OCI-LY1 (cell line): ENCODE measurements around the gene MYL6.

Experiments
- H2AFZ ChIP-seq: fragments of 200-600 bp; sonication (generic), shearing (Covaris generic); 2 replicates; pipeline ENCODE4 v1.6.0; 2014; ENCODE audit warnings: antibody characterized with exemption, mild to moderate bottlenecking, low read length
- H3F3A ChIP-seq: fragments of 200-600 bp; sonication (generic), shearing (Covaris generic); 2 replicates; pipeline ENCODE4 v1.6.0; 2014; ENCODE audit warnings: mild to moderate bottlenecking, antibody characterized with exemption, low read length, moderate library complexity; ENCODE audit not compliant: insufficient read depth
- H3K27ac ChIP-seq: fragments of 200-600 bp; sonication (generic); 2 replicates; pipeline ENCODE4 v1.5.1; 2014; ENCODE audit warnings: low read length, mixed run types, mild to moderate bottlenecking, low read depth; ENCODE audit not compliant: poor library complexity, severe bottlenecking
- H3K27me3 ChIP-seq: fragments of 200-600 bp; sonication (generic); 2 replicates; pipeline ENCODE4 v1.6.0; 2014; ENCODE audit warnings: antibody characterized with exemption, mild to moderate bottlenecking, low read length, moderate library complexity; ENCODE audit not compliant: insufficient read depth
- H3K36me3 ChIP-seq: fragments of 200-600 bp; sonication (generic); 2 replicates; pipeline ENCODE4 v1.6.1; 2014; ENCODE audit warnings: mild to moderate bottlenecking, antibody characterized with exemption, low read length, moderate library complexity, mixed read lengths; ENCODE audit not compliant: insufficient read depth
- H3K4me1 ChIP-seq: fragments of 200-600 bp; sonication (generic); 2 replicates; pipeline ENCODE4 v1.5.1; 2014; ENCODE audit warnings: mild to moderate bottlenecking, low read length, moderate library complexity; ENCODE audit not compliant: insufficient read depth, severe bottlenecking
- H3K4me2 ChIP-seq: fragments of 200-600 bp; sonication (generic), shearing (Covaris generic); 2 replicates; pipeline ENCODE4 v1.6.1; 2014; ENCODE audit warnings: low read length
- H3K4me3 ChIP-seq: fragments of 200-600 bp; sonication (generic); 2 replicates; pipeline ENCODE4 v1.5.1; 2014; ENCODE audit warnings: low read length, low read depth, mild to moderate bottlenecking, mixed read lengths; ENCODE audit not compliant: poor library complexity, severe bottlenecking
- H3K79me2 ChIP-seq: fragments of 200-600 bp; shearing (Covaris generic); 2 replicates; pipeline ENCODE4 v1.6.1; 2016; ENCODE audit warnings: mixed run types, low read length, mixed read lengths; ENCODE audit not compliant: insufficient read depth
- H3K9ac ChIP-seq: fragments of 200-600 bp; sonication (generic), shearing (Covaris generic); 2 replicates; pipeline ENCODE4 v1.6.1; 2014; ENCODE audit warnings: mild to moderate bottlenecking, low read length, mixed read lengths
- H3K9me2 ChIP-seq: fragments of 200-600 bp; sonication (generic), shearing (Covaris generic); 2 replicates; pipeline ENCODE4 v1.6.1; 2014; ENCODE audit warnings: low read depth, mild to moderate bottlenecking, low read length, mixed read lengths
- H3K9me3 ChIP-seq: fragments of 200-600 bp; shearing (Covaris generic); 2 replicates; pipeline ENCODE4 v1.6.1; 2014; ENCODE audit warnings: low read length, mixed read lengths
- H4K20me1 ChIP-seq: fragments of 200-600 bp; sonication (generic), shearing (Covaris generic); 2 replicates; pipeline ENCODE4 v1.6.0; 2016; ENCODE audit warnings: mild to moderate bottlenecking, low read length; ENCODE audit not compliant: insufficient read depth
- CTCF ChIP-seq: fragments of 200-600 bp; sonication (generic), shearing (Covaris generic); IDR thresholded peaks from 2 replicates; pipeline ENCODE4 v1.5.1; 2017; ENCODE audit warnings: mild to moderate bottlenecking, antibody characterized with exemption, low read length, moderate library complexity, mixed read lengths
- EZH2 ChIP-seq: fragments of 200-600 bp; sonication (generic), shearing (Covaris generic); IDR thresholded peaks from 2 replicates; pipeline ENCODE4 v1.8.0; 2017; ENCODE audit warnings: borderline replicate concordance, mixed run types, mild to moderate bottlenecking, antibody characterized with exemption, low read length, moderate library complexity, mixed read lengths

The MYL6 gene

GRCh38 chr12:56127888-56128669, 30.1 kb upstream of the MYL6 start, which contains the start of gene ESYT1:
TSS of gene ESYT1 (plus strand) at chr12:56128267. CDS start at chr12:56128320, 53 bp downstream.
- no peak within 1 kb of the TSS for H2AFZ ChIP-seq
- peaks cover 11% of the 10 kb centered on the region for H3F3A ChIP-seq
- peaks cover 42% of the 10 kb centered on the region for H3K4me1 ChIP-seq
- H3K27ac ChIP-seq: peak within 1 kb of the TSS; percentile 92
- H3K9me2 ChIP-seq: no peaks in the 10 kb centered on the region
- peak within 1 kb of the TSS; percentile 71 for H3K9ac ChIP-seq
- no peaks in the 10 kb centered on the region for H3K27me3 ChIP-seq
- TF ChIP-seq CTCF (no peak), EZH2 (no peak)
- H3K4me2 ChIP-seq: peak within 1 kb of the TSS; percentile 82
- H4K20me1 ChIP-seq: no peaks in the 10 kb centered on the region
- H3K9me3 ChIP-seq: no peaks in the 10 kb centered on the region
- no peaks in the 10 kb centered on the region for H3K79me2 ChIP-seq
- H3K36me3 ChIP-seq: peaks cover 29% of the 10 kb centered on the region
- peak within 1 kb of the TSS; percentile 78 for H3K4me3 ChIP-seq

- Histone ChIP-seq H3K4me2 (peak overlapping the region; percentile 82), H3K79me2 (no peaks in the 10 kb centered on the region), H3K9me3 (no peaks in the 10 kb centered on the region), H3K9me2 (no peaks in the 10 kb centered on the region), H3K4me1 (peaks cover 41% of the 10 kb centered on the region), H4K20me1 (no peaks in the 10 kb centered on the region), H3K27me3 (no peaks in the 10 kb centered on the region), H3K27ac (peak overlapping the region; percentile 69), H3K36me3 (peaks cover 36% of the 10 kb centered on the region), H3F3A (peaks cover 11% of the 10 kb centered on the region), H2AFZ (no peak overlapping the region), H3K4me3 (peak overlapping the region; percentile 78), H3K9ac (peak overlapping the region; percentile 71)
- TF ChIP-seq CTCF (no peak), EZH2 (no peak)
Measured at GRCh38 chr12:56128670-56129205, 29.4 kb upstream of the MYL6 start.

DNA sequence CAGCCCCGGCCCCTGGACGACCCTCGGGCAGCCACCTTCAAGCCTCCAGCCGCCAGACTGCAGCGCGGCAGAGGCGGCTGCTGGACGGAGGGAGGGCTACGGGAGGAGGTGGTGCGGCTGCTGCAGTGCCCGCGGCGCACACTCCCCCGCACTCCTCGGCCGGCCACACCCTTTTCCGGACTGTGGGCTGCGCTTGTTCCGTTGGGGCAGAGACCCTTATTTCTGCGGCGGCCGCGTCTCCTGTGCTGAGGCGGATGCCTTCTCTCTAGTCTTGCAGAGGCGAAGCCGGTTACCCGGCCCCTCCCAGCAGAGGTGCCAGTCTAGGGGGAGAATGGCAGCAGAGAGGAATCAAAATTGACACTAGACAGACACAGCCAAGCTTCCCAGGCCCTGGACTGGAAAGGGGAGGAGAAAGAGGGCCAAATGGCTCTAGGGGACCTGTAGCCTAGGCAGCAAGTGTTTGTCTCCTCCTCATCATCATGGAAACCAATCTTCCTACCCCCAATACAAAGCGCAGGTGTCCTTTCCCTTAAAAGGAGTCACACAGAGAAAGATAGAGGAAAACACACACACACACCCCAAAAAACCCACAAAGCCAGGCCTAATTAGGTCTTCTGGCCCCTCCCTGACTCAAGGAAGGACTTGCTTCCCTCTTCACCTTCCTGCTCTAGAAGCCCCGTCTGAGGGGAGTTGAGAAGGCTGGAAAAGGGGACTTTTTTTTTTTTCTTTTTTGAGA, 28.8 kb upstream of the MYL6 start:
- Histone ChIP-seq H2AFZ (no peak overlapping the region), H3K4me2 (peak overlapping the region; percentile 82), H3K27me3 (no peaks in the 10 kb centered on the region), H3K79me2 (no peaks in the 10 kb centered on the region), H3K9me3 (no peaks in the 10 kb centered on the region), H3K36me3 (peaks cover 42% of the 10 kb centered on the region), H3K9ac (peak overlapping the region; percentile 71), H3K4me3 (peak overlapping the region; percentile 78), H3K9me2 (no peaks in the 10 kb centered on the region), H3K27ac (peak overlapping the region; percentile 69), H3K4me1 (peaks cover 34% of the 10 kb centered on the region), H4K20me1 (no peaks in the 10 kb centered on the region), H3F3A (peaks cover 11% of the 10 kb centered on the region)
- TF ChIP-seq EZH2 (no peak), CTCF (no peak)
